ENCODE data around the gene TTC1.
"Not testable (repeated sequence)": the region's sequence is repeated elsewhere in the genome, so short reads cannot be mapped to it uniquely, and the experiment has no call there.

Gene TTC1

GRCh38 chr5:160008877-160009590 lies at the start of gene TTC1:
TSS of gene TTC1 (plus strand) at chr5:160009139. CDS start at chr5:160010529, 1,390 bp downstream.
- peak; percentile 81 to 82 for DNase-seq (ENCODE audit: low read depth in 2 of 2, low spot score in 1 of 2)

- no peak for DNase-seq (ENCODE audit: low read depth in 2 of 2, low spot score in 1 of 2)
These were observed 47.5 kb upstream of the TTC1 start for GRCh38 chr5:159961176-159962160.

GRCh38 chr5:159962214-159962613 lies 46.7 kb upstream of the TTC1 start:
- no peak for DNase-seq (ENCODE audit: low read depth in 2 of 2, low spot score in 1 of 2)

- no peak for DNase-seq (ENCODE audit: low read depth in 2 of 2, low spot score in 1 of 2)
These were observed 45.0 kb upstream of the TTC1 start for GRCh38 chr5:159963935-159964334.

- DNase-seq (ENCODE audit: low read depth in 2 of 2, low spot score in 1 of 2) = no peak
These were observed 43.7 kb upstream of the TTC1 start for GRCh38 chr5:159965031-159965837.

GRCh38 chr5:159965838-159966128 lies 43.2 kb upstream of the TTC1 start:
- not testable (repeated sequence) for DNase-seq (ENCODE audit: low read depth in 2 of 2, low spot score in 1 of 2)

GRCh38 chr5:159969966-159970365 lies 39.0 kb upstream of the TTC1 start:
- DNase-seq (ENCODE audit: low read depth in 2 of 2, low spot score in 1 of 2) = no peak

- DNase-seq (ENCODE audit: low read depth in 2 of 2, low spot score in 1 of 2) = no peak
These were observed 37.9 kb upstream of the TTC1 start for GRCh38 chr5:159971038-159971437.

GRCh38 chr5:159971514-159971913 lies 37.4 kb upstream of the TTC1 start:
- no peak for DNase-seq (ENCODE audit: low read depth in 2 of 2, low spot score in 1 of 2)

GRCh38 chr5:159971931-159972461 lies 36.9 kb upstream of the TTC1 start:
- DNase-seq (ENCODE audit: low read depth in 2 of 2, low spot score in 1 of 2) = no peak

GRCh38 chr5:159972538-159973362 lies 36.2 kb upstream of the TTC1 start:
- DNase-seq (ENCODE audit: low read depth in 2 of 2, low spot score in 1 of 2) = no peak

GRCh38 chr5:159975462-159976019 lies 33.4 kb upstream of the TTC1 start:
- DNase-seq (ENCODE audit: low read depth in 2 of 2, low spot score in 1 of 2) = no peak

- no peak for DNase-seq (ENCODE audit: low read depth in 2 of 2, low spot score in 1 of 2)
These were observed 32.0 kb upstream of the TTC1 start for GRCh38 chr5:159976921-159977320.

GRCh38 chr5:159978358-159978757 lies 30.6 kb upstream of the TTC1 start:
- no peak for DNase-seq (ENCODE audit: low read depth in 2 of 2, low spot score in 1 of 2)

- DNase-seq (ENCODE audit: low read depth in 2 of 2, low spot score in 1 of 2) = no peak
These were observed 26.3 kb upstream of the TTC1 start for GRCh38 chr5:159982421-159983173.

- peak; percentile 19 to 49 for DNase-seq (ENCODE audit: low read depth in 2 of 2, low spot score in 1 of 2)
These were observed 21.8 kb upstream of the TTC1 start for GRCh38 chr5:159987031-159987674.

- DNase-seq (ENCODE audit: low read depth in 2 of 2, low spot score in 1 of 2) = no peak
These were observed 18.4 kb upstream of the TTC1 start for GRCh38 chr5:159990506-159990905.

GRCh38 chr5:159992566-159992965 lies 16.4 kb upstream of the TTC1 start:
- no peak for DNase-seq (ENCODE audit: low read depth in 2 of 2, low spot score in 1 of 2)

GRCh38 chr5:159993194-159993593 lies 15.7 kb upstream of the TTC1 start:
- no peak for DNase-seq (ENCODE audit: low read depth in 2 of 2, low spot score in 1 of 2)
